IPS-NIHi7 (cell line): ENCODE results near the gene GSG1.

Experiments
- DNase-seq: peaks from one replicate; pipeline ENCODE4 v3.0.0; 2012; ENCODE audit warnings: mixed read lengths; ENCODE audit errors: extremely low spot score

Gene GSG1

DNA sequence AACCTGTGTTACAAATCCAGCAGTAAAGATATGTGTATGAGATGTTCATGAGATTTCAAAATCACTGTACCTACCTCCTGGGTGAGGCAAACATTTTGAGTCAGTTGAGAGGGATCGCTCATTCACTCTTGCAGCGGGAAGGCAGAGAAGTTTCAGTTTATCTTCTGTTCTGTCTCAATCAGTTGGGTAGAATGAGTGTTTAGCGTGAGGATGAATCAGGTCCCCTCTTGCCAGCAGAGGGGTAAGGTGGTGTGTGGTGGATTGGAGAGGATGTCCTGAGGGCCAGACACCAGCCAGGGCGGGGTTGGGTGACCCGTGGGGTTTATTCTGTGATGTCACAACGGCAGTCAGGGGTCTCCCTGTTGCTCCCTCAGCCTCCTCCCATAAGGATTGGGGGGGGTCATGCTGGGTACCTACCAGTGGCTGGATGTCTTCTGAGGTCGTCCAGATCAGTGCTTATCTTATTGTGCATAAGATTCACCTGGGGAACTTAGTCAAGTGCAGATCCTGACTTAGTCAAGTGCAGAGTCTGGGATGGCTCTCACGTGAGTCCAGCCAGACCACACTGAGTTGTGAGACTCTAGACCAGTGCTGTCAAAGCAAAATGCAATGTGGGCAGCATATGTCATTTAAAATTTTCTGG lies at the start of gene GSG1:
TSS of gene GSG1 (minus strand) at position 277 of the 643 bp plus-strand sequence. CDS start at position 122, 155 bp downstream.
- no peak for DNase-seq

GRCh38 chr12:13153180-13153579 lies 49.7 kb upstream of the GSG1 start:
- DNase-seq: no peak

- DNase-seq: no peak
Measured at GRCh38 chr12:13152756-13153155, 49.3 kb upstream of the GSG1 start.

GRCh38 chr12:13152281-13152680 lies 48.8 kb upstream of the GSG1 start:
- no peak for DNase-seq

DNA sequence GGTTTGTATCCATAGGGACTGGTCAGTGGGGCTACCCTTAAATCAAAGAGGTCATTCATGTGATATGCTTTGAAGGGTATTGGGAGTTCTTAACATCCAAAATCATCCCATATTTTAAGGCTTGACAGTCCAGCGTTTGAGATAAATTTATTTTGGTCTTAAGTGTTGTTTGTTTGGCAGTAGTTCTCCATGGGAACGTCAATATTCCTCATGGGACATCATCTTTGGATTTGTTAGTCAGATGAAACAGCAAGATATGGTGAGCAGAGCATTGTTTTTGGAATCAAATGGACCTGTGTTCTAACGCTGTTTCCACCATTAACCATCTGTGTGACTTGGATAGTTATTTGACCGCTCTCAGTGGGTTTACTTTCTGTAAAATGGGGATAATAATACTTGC lies 45.9 kb upstream of the GSG1 start:
- no peak for DNase-seq

- no peak for DNase-seq
Measured at GRCh38 chr12:13148485-13148847, 45.0 kb upstream of the GSG1 start.

GRCh38 chr12:13147688-13148484 lies 44.4 kb upstream of the GSG1 start:
- DNase-seq: no peak

GRCh38 chr12:13146336-13146938 lies 43.0 kb upstream of the GSG1 start:
- no peak for DNase-seq

- no peak for DNase-seq
Measured at GRCh38 chr12:13144266-13144828, 40.9 kb upstream of the GSG1 start.

DNA sequence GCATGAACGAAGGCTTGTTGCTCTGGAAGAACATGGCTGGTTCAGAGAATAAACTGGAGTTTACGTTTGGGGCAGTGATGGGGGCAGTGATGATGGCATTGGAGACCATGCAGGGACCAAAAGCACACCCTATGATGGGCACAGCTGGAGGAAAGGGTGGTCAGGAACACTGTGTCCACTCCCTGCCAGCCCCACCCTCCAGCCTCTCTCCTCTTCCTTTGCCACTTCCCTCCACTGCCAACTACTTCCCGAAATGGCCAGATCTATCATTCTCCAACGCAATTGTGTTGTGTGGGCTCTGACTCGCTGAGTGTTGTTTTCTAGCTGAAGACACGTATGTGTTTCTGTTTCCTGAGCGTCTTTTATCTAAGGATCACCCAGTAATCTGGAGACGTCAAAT lies 39.3 kb upstream of the GSG1 start:
- DNase-seq: no peak

DNA sequence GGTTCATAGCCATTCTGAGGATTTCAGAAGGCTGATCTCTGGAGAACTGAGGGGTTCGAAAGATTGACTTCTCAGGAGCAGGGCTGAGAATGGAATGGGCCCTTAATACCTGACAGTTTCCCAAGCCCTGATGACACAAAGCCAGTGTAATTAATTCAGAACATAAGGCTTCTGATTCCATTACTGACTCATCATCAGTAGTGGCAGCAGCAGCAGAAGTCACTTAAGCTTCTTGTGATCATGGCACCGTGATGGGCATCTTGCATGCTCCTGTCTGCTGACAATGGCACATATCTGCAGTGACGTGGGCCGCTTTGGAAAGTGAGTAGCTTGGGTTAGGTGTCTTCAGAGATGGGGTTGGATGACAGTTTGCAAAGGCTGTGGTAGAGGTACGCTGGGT lies 38.2 kb upstream of the GSG1 start:
- DNase-seq: no peak

DNA sequence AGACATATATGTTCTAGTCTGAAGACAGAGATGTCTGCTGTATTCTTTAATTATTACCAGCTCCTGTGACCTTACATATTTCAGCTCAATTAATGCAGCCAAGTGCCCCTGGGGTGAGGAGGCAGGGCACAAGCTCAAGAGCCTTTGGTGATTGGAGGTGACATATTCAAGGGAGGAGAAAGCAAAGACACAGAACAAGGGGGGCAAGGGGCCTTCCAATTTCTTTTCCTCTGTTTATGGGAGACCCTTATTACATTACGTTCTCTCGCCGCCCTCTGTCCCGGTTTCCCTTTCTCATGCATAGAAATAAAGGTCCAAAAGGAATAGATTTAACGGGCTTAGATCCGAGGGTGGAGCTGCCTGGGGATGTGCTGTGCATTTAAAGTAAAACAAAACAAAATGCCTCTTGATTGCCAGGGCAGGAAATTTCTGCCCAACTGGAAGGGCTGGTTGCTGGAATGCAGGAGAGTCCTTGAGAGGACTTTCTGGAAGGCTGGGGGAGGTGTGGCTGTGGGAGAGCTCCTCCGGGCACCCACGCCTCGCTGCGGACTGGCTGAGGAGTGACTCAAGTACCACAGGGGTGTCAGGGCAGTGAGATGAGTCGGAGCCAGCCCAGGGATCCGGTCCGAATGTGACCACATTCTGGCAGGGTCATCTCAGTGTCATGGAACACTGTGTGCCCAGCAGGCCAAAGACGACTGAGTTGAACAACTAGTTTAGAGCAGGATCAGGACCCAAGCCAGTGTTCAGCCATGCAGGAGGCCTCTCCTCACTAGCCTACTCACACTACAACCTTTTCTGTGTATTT lies 32.1 kb upstream of the GSG1 start:
- peak; percentile 76 for DNase-seq

DNA sequence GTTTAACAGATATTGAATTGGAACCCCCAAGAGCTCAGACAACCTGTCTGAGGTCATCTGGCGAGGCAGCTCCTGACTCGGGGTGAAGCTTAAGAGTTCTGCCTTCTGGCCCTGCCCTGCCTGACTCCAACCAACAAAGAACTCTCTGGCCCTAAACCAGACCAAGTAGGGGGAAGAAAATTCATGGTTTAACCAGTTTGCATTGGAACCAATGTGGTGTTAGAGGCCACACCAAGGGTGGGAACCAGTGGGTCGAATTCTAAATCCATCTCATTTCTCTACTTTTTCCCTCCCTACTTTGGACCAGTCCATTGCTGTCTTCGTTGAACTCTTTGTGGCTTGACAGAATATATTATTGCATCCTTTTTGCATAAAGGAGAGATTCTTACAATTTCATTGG lies 30.4 kb upstream of the GSG1 start:
- no peak for DNase-seq

GRCh38 chr12:13130981-13131380 lies 27.5 kb upstream of the GSG1 start:
- DNase-seq: no peak

GRCh38 chr12:13128291-13128965 lies 25.0 kb upstream of the GSG1 start:
- no peak for DNase-seq

DNA sequence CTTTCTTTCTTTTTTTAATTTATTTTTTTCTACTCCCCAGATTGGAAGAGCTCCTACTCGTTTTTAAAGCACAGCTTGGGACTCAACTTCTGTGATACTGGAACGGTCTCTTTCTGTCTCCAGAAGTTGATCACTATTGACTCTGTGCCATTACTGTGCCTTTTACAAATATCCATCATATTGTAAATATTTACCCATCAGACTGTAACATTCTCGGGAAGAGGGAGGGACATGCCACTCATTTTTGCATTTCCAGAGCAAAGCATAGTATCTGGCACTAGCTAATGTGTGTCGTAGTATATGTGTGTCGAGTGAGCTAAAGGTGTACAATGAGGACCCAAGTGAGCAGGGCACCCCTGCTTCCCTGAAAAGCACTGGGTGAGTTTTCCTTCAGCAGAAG lies 24.0 kb upstream of the GSG1 start:
- no peak for DNase-seq

DNA sequence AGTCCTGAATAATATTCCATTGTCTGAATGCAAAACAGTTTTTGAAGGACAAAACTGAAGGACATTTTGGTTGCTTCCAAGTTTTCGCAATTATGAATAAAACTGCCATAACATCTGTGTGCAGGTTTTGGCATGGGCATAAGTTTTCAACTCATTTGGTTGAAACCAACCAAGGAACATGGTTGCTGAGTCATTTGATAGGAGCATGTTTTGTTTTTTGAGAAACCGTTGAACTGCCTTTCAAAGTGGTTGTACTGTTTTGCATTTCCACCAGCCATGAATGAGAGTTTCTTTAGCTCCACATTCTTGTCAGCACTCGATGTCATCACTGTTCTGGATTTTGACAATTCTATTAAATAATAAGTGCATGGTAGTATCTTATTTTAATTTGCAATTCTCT lies 23.0 kb upstream of the GSG1 start:
- no peak for DNase-seq

- no peak for DNase-seq
Measured at GRCh38 chr12:13125996-13126395, 22.5 kb upstream of the GSG1 start.

DNA sequence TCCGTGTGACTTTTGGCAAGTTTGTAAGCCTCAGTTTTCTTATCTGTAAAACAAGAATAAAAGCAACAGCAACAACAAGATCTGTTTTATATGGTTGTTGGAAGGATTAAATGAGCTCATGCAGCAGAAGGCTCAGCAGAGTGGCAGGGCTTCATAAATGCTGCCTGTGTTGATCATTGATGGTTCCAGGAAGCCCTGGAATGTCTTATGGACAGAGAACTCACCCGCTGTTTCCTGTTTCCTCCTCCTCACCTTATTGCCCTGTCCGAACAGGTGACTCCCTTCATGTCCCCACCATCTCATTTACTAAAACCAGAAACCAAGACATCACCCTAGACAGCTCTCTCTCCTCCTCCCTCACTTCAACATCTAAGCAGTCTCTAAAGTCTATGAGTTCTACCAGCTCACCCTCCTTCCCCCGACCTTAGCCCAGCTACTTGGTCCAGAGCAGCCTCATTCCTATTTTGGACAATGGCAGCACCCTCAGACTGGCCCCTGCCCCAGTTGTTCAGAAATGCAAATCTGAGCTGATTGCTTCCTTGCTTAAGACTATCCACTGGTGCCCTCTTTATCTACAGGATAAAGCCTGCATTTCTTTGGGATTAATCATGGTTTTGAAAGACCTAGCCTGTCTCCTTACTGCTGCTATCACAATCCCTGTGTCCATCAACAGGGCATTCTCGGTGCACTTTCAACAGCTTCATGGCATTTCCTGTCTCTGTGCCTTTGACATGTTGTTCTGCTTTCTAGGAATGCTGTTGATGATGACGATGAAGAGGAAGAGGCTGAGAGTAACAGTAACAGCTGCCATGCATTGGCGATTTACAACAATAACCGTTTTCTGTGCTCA lies 21.4 kb upstream of the GSG1 start:
- peak; percentile 30 for DNase-seq

GRCh38 chr12:13121568-13121967 lies 18.1 kb upstream of the GSG1 start:
- DNase-seq: no peak
